Thymus (tissue), 11 donors: ENCODE data around the gene NEUROD1. TPM values are rescaled to one million over a fixed set of nuclear protein-coding genes. Genes with fewer than 3 reads are reported as not detected.

Experiments used
- DNase-seq, 9 donors: peaks; one replicate each; pipeline ENCODE4 v3.0.0-alpha.2; 2013; ENCODE audit warnings: low spot score in 9 of 9, low read depth in 6 of 9, missing footprints in 1 of 9
- H3K27ac ChIP-seq, 2 donors: one replicate each; pipeline ENCODE4 v1.5.1; 2013; ENCODE audit warnings: control low read depth in 1 of 2, low read depth in 1 of 2, low read length in 1 of 2, mild to moderate bottlenecking in 1 of 2, moderate library complexity in 1 of 2
- H3K27me3 ChIP-seq, 2 donors: one replicate each; pipeline ENCODE4 v1.5.1; 2013; ENCODE audit warnings: low read length in 1 of 2; ENCODE audit not compliant: control insufficient read depth in 2 of 2, insufficient read depth in 1 of 2
- H3K36me3 ChIP-seq, 2 donors: one replicate each; pipeline ENCODE4 v1.5.1; 2013; ENCODE audit warnings: low read length in 1 of 2, mild to moderate bottlenecking in 1 of 2, moderate library complexity in 1 of 2; ENCODE audit not compliant: control insufficient read depth in 2 of 2, insufficient read depth in 2 of 2
- H3K4me1 ChIP-seq, 2 donors: one replicate each; pipeline ENCODE4 v1.5.1; 2013; ENCODE audit warnings: low read length in 2 of 2; ENCODE audit not compliant: control insufficient read depth in 2 of 2, insufficient read depth in 2 of 2
- H3K4me3 ChIP-seq, 2 donors: one replicate each; pipeline ENCODE4 v1.5.1; 2013; ENCODE audit warnings: low read length in 2 of 2, control low read depth in 1 of 2, mild to moderate bottlenecking in 1 of 2
- H3K9me3 ChIP-seq, 2 donors: one replicate each; pipeline ENCODE4 v1.5.1; 2013; ENCODE audit warnings: low read length in 1 of 2, mild to moderate bottlenecking in 1 of 2; ENCODE audit not compliant: control insufficient read depth in 2 of 2, insufficient read depth in 1 of 2
- WGBS: extraction: QIAGEN DNeasy Blood & Tissue Kit; methylation state at CpG from one replicate; pipeline ENCODE4 v1.1.7; 2013; 5-methylcytosine and 5-hydroxymethylcytosine counted together
- polyA plus RNA-seq: library from polyadenylated mRNA; stranded (reverse); fragments of 200-250 nt; gene quantifications from one replicate; pipeline ENCODE4 v1.2.3, GENCODE V29; 2013
- total RNA-seq: library from RNA; stranded (reverse); fragments of 120-200 nt; gene quantifications from one replicate; pipeline ENCODE4 v1.2.4, GENCODE V29; 2013
- donor health status: healthy.

The NEUROD1 gene
- total and polyA plus RNA-seq, 2 donors: 0.09 to 0.46 TPM

GRCh38 chr2:181697126-181697525 lies 16.8 kb upstream of the NEUROD1 start:
- 94% methylated on average over 6 of the region's 6 CpGs for WGBS
- Histone ChIP-seq H3K4me3 (no peak overlapping the region), H3K27ac (no peak overlapping the region), H3K36me3 (no peaks in the 10 kb centered on the region), H3K9me3 (no peaks in the 10 kb centered on the region), H3K27me3 (peaks cover 0 to 3% of the 10 kb centered on the region in 2 donors), H3K4me1 (no peaks in the 10 kb centered on the region)
- no peak for DNase-seq

GRCh38 chr2:181694271-181694670 lies 14.0 kb upstream of the NEUROD1 start:
- H3K27me3 ChIP-seq: peaks cover 0 to 6% of the 10 kb centered on the region in 2 donors
- H3K27ac ChIP-seq: no peak overlapping the region
- 96% methylated on average over 17 of the region's 17 CpGs for WGBS
- H3K9me3 ChIP-seq: no peaks in the 10 kb centered on the region
- no peaks in the 10 kb centered on the region for H3K4me1 ChIP-seq
- no peak for DNase-seq
- no peak overlapping the region for H3K4me3 ChIP-seq
- no peaks in the 10 kb centered on the region for H3K36me3 ChIP-seq

DNA sequence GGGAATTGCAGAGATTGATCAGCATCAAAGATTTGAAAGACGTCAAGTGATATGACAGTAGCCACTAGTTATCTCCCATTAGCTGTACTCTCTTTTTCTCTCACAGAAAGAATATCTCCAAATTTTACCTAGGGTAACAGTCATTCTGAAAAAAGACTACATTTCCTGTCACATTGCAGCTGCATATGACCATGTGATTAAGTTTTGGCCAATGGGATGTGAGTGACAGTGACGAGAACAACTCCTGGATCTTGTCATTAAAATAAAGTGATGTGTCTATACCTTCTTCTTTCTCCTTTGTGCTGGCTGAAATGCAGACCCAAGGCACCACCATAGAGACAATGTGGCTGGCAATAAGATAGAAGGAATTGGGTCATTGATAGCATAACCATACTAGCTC lies 10.5 kb upstream of the NEUROD1 start:
- Histone ChIP-seq H3K36me3 (no peaks in the 10 kb centered on the region), H3K4me1 (no peaks in the 10 kb centered on the region), H3K4me3 (no peak overlapping the region), H3K9me3 (no peaks in the 10 kb centered on the region), H3K27ac (no peak overlapping the region), H3K27me3 (peaks cover 7 to 38% of the 10 kb centered on the region in 2 donors)
- WGBS: 95% methylated on average over 2 of the region's 2 CpGs
- DNase-seq: no peak

- Histone ChIP-seq H3K27me3 (peaks cover 34 to 78% of the 10 kb centered on the region in 2 donors), H3K9me3 (peaks cover 0 to 9% of the 10 kb centered on the region in 2 donors), H3K4me1 (peaks cover 2 to 18% of the 10 kb centered on the region in 2 donors), H3K36me3 (no peaks in the 10 kb centered on the region), H3K4me3 (no peak overlapping the region), H3K27ac (no peak overlapping the region)
- no peak for DNase-seq
- WGBS: 71% methylated on average over 6 of the region's 6 CpGs
Observed at GRCh38 chr2:181686576-181687185, 6.4 kb upstream of the NEUROD1 start.

DNA sequence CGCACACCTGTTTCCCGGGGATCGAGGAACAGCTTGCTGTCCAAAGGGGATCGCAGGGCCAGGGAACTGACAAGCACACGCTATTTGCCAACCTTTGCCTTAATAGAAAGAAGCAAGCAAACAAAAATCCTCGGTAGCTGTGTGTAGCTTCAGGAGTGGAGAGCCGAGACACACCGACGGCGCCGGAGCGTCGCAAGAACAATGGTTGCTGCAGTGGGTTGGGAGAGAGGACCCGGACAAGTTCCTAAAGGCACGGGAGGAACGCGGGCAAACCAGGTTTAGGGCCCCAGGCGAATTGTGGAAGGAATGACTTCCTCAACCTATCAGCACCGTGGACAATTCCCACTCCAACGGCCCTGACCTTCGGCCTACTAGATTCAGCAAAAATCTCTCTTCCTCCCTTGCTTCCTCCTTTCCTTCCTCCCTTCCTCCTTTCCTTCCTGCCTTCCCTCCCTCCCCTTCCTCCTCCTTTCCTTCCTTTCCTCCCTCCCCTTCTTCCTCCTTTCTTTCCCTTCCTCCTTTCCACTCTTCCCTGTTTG lies 4.9 kb upstream of the NEUROD1 start:
- peaks cover 49 to 92% of the 10 kb centered on the region in 2 donors for H3K27me3 ChIP-seq
- no peaks in the 10 kb centered on the region for H3K36me3 ChIP-seq
- no peak overlapping the region for H3K27ac ChIP-seq
- peak in 1 of 9 donors; percentile 1 for DNase-seq
- WGBS: 10% methylated on average over 21 of the region's 21 CpGs
- H3K4me3 ChIP-seq: no peak overlapping the region
- H3K9me3 ChIP-seq: peaks cover 3 to 9% of the 10 kb centered on the region in 2 donors
- peaks cover 7 to 33% of the 10 kb centered on the region in 2 donors for H3K4me1 ChIP-seq

DNA sequence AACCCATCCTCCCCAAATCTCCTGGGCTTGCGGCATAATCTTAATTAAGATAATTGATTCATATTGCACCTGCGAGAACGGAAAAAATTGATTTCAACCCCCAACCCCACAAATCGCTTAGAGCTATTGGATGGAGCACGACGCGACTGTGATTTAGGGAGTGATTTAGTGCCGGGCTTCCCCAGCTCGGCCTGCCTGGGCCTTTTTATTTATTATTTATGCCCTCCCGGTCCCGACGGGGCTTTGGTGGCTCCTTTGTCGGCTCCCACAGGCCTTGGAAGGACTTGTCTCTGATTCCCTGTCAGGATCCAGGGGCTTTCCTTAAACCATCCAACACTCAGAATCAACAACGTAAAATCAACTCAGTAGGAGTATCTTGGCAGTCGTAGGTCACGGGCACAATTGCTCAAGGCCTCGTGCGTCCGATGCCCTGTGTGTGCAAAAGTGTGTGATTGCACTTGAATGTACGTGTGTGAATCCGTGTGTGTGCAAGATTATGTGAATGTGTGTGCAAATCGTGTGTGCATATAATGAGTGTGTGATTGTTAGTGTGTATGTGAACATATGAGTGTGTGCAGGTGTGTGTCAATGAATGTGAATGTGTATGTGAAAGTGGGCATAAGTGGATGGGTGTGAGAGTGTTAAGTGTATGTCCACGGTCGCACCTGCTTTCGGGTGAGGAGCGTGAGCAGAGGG lies 4.3 kb upstream of the NEUROD1 start:
- Histone ChIP-seq H3K9me3 (peaks cover 3 to 9% of the 10 kb centered on the region in 2 donors), H3K27ac (no peak overlapping the region), H3K4me1 (peaks cover 7 to 33% of the 10 kb centered on the region in 2 donors), H3K4me3 (no peak overlapping the region), H3K36me3 (no peaks in the 10 kb centered on the region), H3K27me3 (peaks cover 55 to 98% of the 10 kb centered on the region in 2 donors)
- WGBS: 10% methylated on average over 26 of the region's 26 CpGs
- peak in 1 of 9 donors; percentile 1 for DNase-seq

- DNase-seq: peak in 1 of 9 donors; percentile 1
- peaks cover 7 to 33% of the 10 kb centered on the region in 2 donors for H3K4me1 ChIP-seq
- H3K36me3 ChIP-seq: no peaks in the 10 kb centered on the region
- 4% methylated on average over 85 of the region's 85 CpGs for WGBS
- peaks cover 63 to 100% of the 10 kb centered on the region in 2 donors for H3K27me3 ChIP-seq
- no peak overlapping the region for H3K27ac ChIP-seq
- H3K9me3 ChIP-seq: peaks cover 3 to 12% of the 10 kb centered on the region in 2 donors
- peak overlapping the region in 1 of 2 donors; percentile 3 for H3K4me3 ChIP-seq
Observed at GRCh38 chr2:181683518-181684453, 3.5 kb upstream of the NEUROD1 start.

DNA sequence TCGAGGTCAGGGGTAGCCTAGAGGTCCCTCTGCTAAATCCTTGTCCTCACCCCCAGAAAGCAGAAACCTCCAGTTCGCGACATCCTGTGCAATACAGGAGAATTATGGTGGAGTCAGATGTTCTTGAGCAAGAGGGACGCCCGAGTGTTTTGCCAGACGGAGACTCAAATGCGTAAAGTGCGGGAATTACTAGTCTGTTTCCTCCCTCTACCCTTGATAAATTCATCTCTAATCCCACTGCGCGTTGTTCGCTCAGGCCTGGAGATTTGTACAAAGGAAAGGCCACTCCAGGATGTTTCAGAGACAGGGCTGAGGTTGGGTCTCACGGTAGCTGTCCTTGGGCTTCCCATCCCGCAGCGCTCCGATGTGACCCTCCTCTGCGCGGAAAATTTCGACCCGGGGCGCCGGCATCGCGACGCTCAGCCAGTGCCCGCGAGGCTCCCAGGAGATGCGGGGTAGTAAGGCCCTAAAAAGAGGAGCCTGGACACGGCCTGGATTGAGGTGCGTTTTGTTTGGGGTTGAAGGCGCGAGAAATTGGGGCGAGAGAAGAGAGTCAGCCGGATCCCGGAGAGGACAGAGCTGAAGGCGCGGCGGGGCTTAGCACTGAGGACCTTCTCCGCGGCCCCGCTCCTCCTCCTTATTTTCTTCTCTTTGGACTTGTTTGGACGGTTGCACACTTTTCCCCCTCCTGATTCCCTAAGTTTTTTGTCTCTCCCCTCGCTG lies 2.6 kb upstream of the NEUROD1 start:
- Histone ChIP-seq H3K27ac (no peak overlapping the region), H3K36me3 (no peaks in the 10 kb centered on the region), H3K4me1 (peaks cover 7 to 39% of the 10 kb centered on the region in 2 donors), H3K9me3 (peaks cover 3 to 19% of the 10 kb centered on the region in 2 donors), H3K4me3 (no peak overlapping the region), H3K27me3 (peaks cover 68 to 100% of the 10 kb centered on the region in 2 donors)
- DNase-seq: peak in 1 of 9 donors; percentile 14
- WGBS: 6% methylated on average over 42 of the region's 42 CpGs
